Lower leg skin (tissue), 3 donors: ENCODE data around the gene MIPEP.

Experiments
- CTCF ChIP-seq, 3 donors: fragments of 450-650 bp; IDR thresholded peaks; one replicate each; pipeline ENCODE4 v1.5.1; 2016; ENCODE audit warnings: antibody characterized with exemption in 3 of 3, mild to moderate bottlenecking in 3 of 3, moderate library complexity in 2 of 3
- POLR2A ChIP-seq, 2 donors: fragments of 450-650 bp; IDR thresholded peaks; one replicate each; pipeline ENCODE4 v1.6.1; 2016 to 2017; ENCODE audit warnings: antibody characterized with exemption in 2 of 2, mild to moderate bottlenecking in 1 of 2, moderate library complexity in 1 of 2

DNA sequence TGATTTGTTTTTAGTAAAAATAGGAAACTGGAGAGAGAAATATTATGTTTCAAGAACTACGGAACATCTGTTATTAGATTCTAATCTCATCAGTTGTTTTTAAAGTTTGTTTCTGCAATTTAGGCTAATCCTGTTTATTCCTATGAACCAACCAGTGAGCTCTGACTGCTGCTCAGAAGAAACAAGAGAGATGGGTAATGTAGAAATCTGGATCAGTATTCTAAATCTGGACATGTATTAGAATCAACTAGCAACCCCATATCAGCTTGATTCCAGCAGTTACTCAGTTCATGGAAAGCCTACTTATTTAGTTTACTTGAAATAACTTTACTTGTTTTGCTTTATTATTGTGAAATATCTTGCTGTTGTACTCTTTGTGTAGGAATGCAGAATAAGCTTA, 203.8 kb downstream of the MIPEP start:
- no peak for TF ChIP-seq CTCF (IDR thresholded peaks at IDR 0.05)
- TF ChIP-seq POLR2A (IDR thresholded peaks at IDR 0.05), result no peak
